Fibroblast of villous mesenchyme (primary cell): Measurements from ENCODE around the gene FAM187B. TPM values are rescaled to one million over a fixed set of nuclear protein-coding genes. Genes with fewer than 3 reads are reported as not detected.

Source experiments
- DNase-seq: peaks from one replicate; pipeline ENCODE4 v3.0.0-alpha.2; 2010; ENCODE audit warnings: low read depth
- H3K4me3 ChIP-seq: 2 replicates; pipeline ENCODE4 v1.5.1; 2011; ENCODE audit warnings: low read depth, mild to moderate bottlenecking, low read length
- CTCF ChIP-seq: IDR thresholded peaks from 2 replicates; pipeline ENCODE4 v1.5.1; 2012; ENCODE audit warnings: low read depth, mild to moderate bottlenecking, low read length; ENCODE audit not compliant: insufficient read depth
- total RNA-seq: library from RNA; depleted of rRNA; stranded (reverse); fragments of >200 nt; gene quantifications from 2 replicates; pipeline ENCODE4 v1.2.3, GENCODE V29; 2012

FAM187B gene
- total RNA-seq, 1 donor, result not detected

GRCh38 chr19:35208121-35208520 is 20.4 kb downstream of the FAM187B start:
- no peak for TF ChIP-seq CTCF
- H3K4me3 ChIP-seq, result no peak overlapping the region
- DNase-seq, result no peak

- no peak for DNase-seq
Observed at GRCh38 chr19:35207391-35207871, 21.1 kb downstream of the FAM187B start.

GRCh38 chr19:35206855-35207254 is 21.7 kb downstream of the FAM187B start:
- no peak for DNase-seq
- TF ChIP-seq CTCF, result no peak
- H3K4me3 ChIP-seq, result no peak overlapping the region

More at GRCh38 chr19:35207391-35207871, 21.1 kb downstream of the FAM187B start:
- no peak for TF ChIP-seq CTCF
- no peak overlapping the region for H3K4me3 ChIP-seq

GRCh38 chr19:35206379-35206778 is 22.2 kb downstream of the FAM187B start:
- no peak for DNase-seq
- H3K4me3 ChIP-seq, result no peak overlapping the region
- no peak for TF ChIP-seq CTCF

GRCh38 chr19:35205733-35206323 is 22.7 kb downstream of the FAM187B start:
- DNase-seq, result no peak
- no peak overlapping the region for H3K4me3 ChIP-seq
- no peak for TF ChIP-seq CTCF

GRCh38 chr19:35204799-35205732 is 23.5 kb downstream of the FAM187B start:
- no peak overlapping the region for H3K4me3 ChIP-seq
- no peak for DNase-seq
- TF ChIP-seq CTCF, result no peak
